Peyer's patch (tissue), 4 donors: Measurements from ENCODE around the gene PTPN4.

ENCODE experiments used
- POLR2A ChIP-seq, 2 donors: fragments of 450-650 bp; IDR thresholded peaks; one replicate each; pipeline ENCODE4 v1.5.1; 2017; ENCODE audit warnings: antibody characterized with exemption in 2 of 2, mild to moderate bottlenecking in 2 of 2, moderate library complexity in 2 of 2
- TF ChIP-seq, protein P1 (sequence below), 6 experiments: fragments of 450-650 bp in 4 of 6; fragments of 200-600 bp in 2 of 6; sonication (generic) in 1 of 6; IDR thresholded peaks; one replicate each; pipeline ENCODE4 v1.5.1; 2017 to 2019; ENCODE audit warnings: antibody characterized with exemption in 6 of 6, mild to moderate bottlenecking in 3 of 6, moderate library complexity in 1 of 6

DNA sequence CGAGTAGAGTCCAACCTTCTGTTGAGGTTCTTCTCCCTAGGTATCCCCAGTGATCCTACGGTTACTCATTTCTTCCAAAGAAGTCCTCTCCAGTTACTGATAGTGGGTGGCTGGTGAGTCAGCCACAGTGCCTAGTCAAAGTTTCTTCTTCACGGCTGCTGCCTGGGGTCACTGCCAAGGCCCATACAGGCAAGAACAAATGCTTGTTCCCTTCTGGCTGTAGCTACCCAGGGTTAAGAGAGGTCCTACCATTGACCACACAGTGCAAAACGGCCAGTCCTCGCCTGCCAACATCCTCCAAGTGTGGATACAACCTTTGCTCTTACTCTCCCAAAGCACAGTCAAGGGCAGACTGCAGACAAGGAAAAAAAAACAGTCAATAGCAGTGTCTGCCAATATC, 2.9 kb upstream of the PTPN4 start:
- TF ChIP-seq, protein P1, sequence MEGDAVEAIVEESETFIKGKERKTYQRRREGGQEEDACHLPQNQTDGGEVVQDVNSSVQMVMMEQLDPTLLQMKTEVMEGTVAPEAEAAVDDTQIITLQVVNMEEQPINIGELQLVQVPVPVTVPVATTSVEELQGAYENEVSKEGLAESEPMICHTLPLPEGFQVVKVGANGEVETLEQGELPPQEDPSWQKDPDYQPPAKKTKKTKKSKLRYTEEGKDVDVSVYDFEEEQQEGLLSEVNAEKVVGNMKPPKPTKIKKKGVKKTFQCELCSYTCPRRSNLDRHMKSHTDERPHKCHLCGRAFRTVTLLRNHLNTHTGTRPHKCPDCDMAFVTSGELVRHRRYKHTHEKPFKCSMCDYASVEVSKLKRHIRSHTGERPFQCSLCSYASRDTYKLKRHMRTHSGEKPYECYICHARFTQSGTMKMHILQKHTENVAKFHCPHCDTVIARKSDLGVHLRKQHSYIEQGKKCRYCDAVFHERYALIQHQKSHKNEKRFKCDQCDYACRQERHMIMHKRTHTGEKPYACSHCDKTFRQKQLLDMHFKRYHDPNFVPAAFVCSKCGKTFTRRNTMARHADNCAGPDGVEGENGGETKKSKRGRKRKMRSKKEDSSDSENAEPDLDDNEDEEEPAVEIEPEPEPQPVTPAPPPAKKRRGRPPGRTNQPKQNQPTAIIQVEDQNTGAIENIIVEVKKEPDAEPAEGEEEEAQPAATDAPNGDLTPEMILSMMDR (IDR thresholded peaks at IDR 0.05), result no peak
- TF ChIP-seq POLR2A (IDR thresholded peaks at IDR 0.05), result no peak
